GM19035 (cell line): ENCODE measurements around the gene KANK4.

Source experiments
- ATAC-seq: cut with Tn5 transposase; IDR thresholded peaks from one replicate; pipeline ENCODE4 v1.9.1; 2021; ENCODE audit not compliant: unreplicated experiment

Gene KANK4

DNA sequence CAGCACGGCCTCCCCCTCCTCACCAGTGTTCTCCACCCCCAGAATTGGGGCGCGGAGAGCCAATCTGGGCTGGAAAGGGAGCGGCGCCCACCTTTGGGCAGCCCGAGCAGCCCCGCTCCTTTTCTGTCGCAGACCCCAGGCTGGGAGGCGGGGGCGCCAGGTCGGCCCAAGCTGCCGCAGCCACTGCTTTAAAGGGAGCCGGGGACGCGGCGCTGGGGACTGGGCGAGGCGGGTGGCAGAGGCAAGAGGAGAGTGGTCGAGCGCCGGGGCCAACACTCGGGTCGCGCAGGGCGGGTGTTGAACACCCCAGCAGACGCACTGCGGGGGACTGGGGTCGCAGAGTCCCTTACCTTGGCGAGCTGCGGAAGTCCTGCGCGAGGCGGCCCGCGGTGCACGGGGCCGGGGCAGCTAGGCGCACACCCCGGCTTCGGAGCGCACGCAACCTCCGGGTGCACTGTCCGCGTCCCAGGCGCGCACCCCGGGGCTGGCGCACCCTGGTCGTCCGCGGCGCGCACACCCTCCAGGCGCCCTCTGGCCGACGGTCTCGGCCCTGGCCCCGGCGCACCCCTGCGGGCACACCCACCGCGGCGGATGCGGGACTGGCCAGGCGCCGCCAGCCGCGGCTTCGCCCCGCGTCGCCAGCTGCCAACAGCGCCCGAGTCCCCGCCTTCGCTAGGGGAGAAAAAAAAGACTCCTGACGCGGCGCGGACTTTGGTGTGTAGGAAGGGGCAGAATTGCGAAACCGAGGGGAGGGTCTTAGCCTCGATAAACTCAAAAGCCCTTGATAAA lies at the start of gene KANK4:
TSS of gene KANK4 (minus strand) at position 679 of the 789 bp plus-strand sequence. CDS start 37,870 bp downstream, outside the sequence.
- no peak for ATAC-seq

GRCh38 chr1:62368989-62369388 lies 49.8 kb upstream of the KANK4 start:
- no peak for ATAC-seq

GRCh38 chr1:62367005-62367557 lies 47.8 kb upstream of the KANK4 start:
- ATAC-seq = no peak

GRCh38 chr1:62364721-62365120 lies 45.5 kb upstream of the KANK4 start:
- no peak for ATAC-seq

DNA sequence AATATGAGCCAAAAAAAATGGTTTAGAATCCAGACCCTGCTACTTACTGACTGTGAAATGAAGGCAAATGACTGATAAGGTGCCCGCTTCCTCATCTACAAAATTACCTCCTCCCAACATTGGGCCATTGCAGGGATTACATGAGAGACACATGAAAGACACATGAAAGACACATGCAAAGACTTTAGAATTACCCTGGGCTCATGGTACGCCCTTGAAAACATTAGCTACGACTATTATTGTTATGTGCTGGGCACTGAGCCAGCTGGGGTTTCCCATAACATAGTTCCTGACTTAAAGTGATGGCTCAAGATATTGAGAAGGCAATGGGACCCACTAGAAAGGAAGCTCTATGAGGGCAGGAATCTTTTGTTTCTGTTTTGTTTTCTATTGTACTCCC lies 43.7 kb upstream of the KANK4 start:
- no peak for ATAC-seq

DNA sequence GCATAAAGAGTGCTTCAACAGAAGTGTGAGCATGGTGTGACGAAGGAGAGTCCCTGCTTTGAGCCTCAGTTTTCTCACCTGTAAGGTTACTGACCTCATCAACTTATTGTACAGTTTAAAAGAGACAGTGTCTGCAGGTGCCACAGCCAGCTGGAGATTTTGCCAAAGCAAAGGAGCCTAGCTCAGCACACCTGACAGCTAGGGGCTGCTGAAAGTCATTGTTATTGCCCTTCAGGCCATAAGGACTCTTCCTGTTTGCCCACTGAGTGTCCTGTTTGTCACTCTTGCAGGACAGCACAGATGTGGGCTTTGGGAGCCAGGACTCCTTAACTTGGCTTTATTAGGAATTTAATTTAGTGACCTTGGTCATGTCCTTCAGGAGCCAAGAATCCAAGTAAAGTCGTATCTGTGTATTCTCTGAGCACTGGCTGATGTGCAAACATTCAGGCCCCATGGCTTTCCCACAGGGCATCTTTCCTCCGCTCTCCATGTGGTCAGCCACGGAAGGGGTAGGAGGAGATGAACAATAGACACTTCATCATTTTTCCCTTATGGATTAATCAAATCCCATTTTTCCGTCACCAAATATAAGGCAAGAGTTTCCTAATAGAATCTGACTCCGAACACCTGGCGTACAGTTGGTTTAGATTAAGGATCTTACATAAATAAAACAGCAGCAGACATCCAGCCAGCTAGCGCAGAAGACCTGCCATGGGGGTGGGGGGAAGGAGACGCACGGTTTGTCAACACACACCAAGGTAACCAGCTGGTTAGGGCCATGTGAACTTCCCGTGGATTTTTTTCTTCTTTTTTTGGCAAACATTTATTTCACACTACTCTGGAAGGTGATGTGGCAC lies 43.1 kb upstream of the KANK4 start:
- ATAC-seq = no peak

GRCh38 chr1:62361431-62361830 lies 42.2 kb upstream of the KANK4 start:
- no peak for ATAC-seq

DNA sequence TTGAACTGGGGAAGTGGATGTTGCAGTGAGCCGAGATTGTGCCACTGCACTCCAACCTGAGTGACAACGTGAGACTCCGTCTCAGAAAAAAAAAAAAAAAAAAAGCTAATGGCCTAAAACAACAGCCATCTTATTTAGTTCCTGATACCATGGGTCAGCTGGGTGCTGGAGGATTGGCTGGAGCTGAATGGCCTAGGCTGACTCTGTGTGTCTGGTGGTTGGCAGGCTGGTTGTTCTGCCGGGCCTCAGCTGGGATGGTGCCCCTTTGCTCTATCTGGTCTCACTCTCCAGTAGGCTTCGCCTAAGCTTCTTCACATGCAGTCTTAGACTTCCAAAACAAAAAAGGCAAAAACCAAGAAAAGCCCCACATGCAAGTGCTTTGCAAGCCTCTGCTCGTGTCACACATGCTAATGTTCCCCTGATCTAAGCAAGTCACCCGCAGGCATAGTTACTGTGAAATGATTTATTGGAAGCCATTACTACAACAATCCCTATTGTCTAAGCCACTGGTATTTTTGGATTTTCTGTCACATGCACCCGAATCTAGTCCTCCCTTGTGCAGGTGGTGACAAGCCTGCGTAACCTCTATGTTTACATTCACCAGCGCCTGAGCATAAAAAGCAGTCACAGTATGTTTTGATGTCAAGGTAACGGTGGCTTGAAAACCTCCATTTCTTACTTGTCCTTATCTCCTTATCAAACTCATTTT lies 39.6 kb upstream of the KANK4 start:
- no peak for ATAC-seq

- ATAC-seq = no peak
Measured at GRCh38 chr1:62357916-62358315, 38.7 kb upstream of the KANK4 start.

- no peak for ATAC-seq
Measured at GRCh38 chr1:62356257-62356835, 37.1 kb upstream of the KANK4 start.

DNA sequence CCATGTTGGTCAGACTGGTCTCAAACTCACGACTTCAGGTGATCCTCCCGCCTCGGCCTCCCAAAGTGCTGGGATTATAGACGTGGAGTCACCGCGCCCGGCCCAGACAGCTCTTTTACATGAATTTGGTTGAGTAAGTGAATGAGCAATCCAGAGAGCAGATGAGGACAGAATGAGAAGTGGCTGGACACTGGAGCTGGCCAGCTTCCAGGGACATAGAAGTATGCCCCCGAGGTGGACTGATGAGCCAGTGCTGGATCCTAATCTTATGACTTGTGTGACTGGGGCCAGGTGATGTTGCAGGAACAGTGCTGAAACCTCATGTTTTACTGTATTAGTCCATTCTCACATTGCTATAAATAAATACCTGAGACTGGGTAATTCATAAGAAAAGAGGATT lies 35.9 kb upstream of the KANK4 start:
- ATAC-seq = no peak

GRCh38 chr1:62353853-62354252 lies 34.6 kb upstream of the KANK4 start:
- no peak for ATAC-seq

DNA sequence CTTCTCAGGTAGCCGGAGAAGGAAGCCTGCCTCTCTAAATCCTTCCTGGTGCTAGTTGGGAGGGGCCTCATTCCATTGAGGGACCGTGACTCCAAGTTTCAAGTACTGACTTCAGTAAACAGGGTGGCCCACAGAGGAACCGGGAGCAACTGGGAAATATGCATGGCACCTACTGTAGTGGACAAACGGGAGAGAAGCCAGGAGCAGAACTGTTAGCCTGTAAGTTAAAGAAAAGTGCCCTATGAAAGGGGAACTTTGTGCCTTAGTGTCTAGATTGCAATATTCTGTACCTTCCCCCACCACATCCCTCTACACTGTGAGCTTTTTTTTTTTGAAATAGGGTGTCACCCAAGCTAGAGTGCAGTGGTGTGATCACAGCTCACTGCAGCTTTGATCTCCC lies 33.2 kb upstream of the KANK4 start:
- no peak for ATAC-seq

DNA sequence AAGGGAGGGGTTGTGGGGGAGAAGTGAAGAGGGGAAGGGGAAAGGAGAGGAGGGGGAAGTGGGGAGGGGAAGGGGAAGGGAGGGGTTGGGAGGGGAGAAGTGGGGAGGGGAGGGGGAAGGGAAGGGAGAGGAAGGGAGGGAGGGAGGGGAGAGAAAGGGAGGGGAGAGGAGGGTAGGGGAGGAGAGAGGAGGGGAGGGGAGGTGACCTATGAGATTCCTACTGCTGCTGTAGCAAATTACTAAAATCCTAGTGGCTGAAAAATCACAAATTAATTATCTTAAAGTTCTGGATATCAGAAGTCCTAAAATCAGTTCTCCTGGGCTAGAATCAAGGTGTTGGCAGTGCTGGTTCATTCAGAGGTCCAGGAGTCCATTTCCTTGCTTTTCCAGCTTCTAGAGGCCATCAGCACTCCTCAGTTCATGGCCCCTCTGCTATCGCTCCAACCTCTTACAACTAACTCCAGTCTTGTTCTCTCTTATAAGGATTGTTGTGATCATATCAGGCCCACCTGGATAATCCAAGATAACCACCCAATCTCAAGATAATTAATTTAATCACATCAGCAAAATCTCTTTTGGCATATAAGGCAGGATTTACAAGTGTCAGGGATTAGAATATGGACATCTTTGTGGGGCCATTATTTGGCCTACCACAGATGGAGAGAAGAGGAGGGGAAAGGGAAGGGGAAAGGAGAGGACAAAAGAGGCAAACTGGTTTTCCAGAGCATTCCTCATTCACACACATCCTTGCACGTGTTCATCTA lies 30.4 kb upstream of the KANK4 start:
- ATAC-seq = no peak

- no peak for ATAC-seq
Measured at GRCh38 chr1:62346886-62347285, 27.7 kb upstream of the KANK4 start.

DNA sequence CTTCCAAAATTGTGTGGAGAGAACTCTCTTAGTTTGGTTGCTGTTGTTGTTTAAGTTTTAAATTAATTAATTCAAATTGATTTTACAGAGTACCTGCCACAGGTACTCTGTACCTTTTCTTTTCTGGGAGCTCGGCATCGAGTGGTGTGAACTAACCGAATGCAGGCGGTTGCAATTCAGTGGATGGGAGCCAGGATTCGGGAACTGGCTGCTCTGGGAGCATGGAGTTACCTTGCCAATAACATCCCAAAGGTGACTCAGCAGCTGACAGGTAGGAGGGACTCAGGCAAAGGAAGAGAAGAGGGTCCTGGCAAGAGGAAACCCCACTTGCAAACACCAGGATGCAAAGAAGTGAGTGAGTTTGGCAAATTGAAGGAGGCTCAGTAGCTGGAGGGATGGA lies 24.7 kb upstream of the KANK4 start:
- no peak for ATAC-seq

DNA sequence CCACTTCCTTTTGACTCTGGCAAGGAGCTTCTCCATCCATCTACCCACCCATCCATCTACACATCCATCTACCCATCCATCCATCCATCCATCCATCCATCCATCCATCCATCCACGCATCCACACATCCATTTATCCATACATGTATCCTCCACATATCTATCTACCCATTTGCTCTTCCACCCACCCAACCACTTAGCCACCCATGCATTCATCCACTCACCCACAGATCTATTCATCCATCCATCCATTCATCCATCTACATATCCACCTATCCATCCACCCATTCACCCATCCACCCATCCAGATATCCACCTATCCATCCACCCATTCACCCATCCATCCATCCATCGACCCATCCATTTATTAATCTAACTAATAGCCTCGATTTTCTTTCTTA lies 23.0 kb upstream of the KANK4 start:
- ATAC-seq = no peak

DNA sequence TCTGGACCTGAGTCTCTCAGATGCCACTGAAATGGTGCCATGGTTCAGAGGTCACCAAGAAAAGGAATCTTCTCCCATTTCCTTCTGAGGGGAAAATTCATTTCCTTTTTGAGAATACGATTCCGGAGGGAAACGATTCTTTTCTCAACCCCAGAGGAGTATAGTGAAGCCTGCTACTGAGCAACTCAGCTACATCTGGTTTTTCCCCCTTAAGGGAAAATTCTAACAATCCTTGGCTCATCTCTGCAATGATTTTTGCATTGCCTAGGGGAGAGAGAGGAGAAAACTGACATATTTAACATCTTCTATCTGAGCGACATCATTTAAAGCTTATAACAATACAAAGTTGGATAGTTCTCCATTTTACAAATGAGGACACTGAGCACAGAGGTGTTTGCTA lies 22.4 kb upstream of the KANK4 start:
- ATAC-seq = no peak

- no peak for ATAC-seq
Measured at GRCh38 chr1:62341089-62341488, 21.9 kb upstream of the KANK4 start.
